G401.6 (cell line): ENCODE data around the gene RYR1.

Experiments used
- FAIRE-seq: peaks from 2 replicates; lab custom pipeline; 2012; peaks lifted over from hg19 to GRCh38; lab: Jason Lieb, UNC

Gene RYR1

GRCh38 chr19:38433268-38433733 is at the start of gene RYR1:
RYR1 (plus strand) TSS chr19:38433691; CDS start chr19:38433830, 139 bp downstream.
- FAIRE-seq: no peak

DNA sequence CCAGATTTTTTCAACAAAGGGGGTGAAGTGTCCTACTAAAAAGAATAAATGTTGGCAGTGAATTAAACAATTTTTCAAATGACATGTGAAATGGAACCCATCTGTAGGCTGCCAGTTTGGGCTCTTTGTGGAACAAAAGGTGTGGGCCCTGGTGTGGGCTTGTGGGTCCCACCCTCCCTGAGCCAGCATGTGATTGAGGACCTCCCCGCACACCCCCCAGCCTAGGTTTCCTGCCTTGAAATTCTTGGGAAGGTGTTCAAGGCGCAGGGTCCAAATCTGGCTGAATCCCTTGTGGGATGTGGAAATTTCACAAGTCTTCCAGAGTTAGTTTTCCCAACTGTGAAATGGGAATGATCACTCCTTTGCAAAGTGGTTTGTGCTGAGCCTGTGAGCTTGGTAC is 49.7 kb upstream of the RYR1 start:
- FAIRE-seq: no peak

- FAIRE-seq: no peak
Measured at GRCh38 chr19:38384209-38385027, 49.1 kb upstream of the RYR1 start.

GRCh38 chr19:38385057-38385803 is 48.3 kb upstream of the RYR1 start:
- no peak for FAIRE-seq

DNA sequence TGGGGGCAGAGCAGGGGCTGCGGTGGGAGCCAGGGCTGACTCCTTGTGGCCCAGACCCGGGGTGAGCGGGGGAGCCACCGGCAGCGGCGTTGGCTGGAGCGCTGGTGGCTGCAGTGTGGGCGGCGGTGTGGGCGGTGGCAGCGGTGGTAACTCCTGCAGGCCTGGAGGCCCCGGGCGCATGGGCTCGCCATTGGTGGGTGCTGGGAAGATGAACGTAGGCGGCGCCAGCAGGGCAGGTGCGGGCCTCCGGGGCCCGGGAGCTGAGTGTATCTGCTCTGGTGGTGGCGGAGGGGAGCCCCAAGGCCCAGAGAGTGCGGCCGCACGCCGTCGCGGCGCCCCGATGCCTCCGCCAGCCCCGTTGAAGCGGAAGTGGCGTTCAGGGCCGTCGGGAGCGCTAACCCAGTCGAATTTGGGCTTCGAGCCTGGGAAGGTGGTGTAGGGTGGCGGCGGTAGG is 47.7 kb upstream of the RYR1 start:
- FAIRE-seq: no peak

GRCh38 chr19:38386300-38386970 is 47.1 kb upstream of the RYR1 start:
- no peak for FAIRE-seq

DNA sequence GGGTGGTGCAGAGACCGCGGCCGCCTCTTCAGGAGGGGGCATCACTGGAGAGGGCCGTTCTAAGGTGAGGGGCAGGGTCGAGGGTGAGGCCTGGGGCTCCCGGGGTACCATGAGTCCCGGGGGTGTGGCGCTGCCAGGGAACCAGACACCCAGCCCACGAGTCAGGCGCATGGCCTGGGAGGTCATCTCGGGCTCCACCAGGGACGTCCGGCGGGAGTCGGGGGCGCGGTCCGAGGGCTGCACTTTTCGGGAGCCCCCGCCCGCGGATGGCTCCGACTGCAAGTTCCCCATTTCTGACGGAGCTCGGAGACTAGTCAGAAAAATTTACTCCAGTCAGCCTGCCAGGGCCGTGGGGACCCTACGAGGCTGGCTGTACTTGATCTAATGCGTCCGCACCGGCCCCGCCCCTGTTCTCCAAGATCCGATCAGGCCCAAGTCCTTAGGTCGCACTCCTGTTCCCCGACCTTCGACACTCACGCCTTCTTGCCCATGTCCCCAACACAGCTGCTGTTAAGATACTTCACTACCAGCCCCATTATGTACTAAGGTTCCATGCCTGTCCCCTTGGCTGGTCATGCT is 46.4 kb upstream of the RYR1 start:
- no peak for FAIRE-seq

DNA sequence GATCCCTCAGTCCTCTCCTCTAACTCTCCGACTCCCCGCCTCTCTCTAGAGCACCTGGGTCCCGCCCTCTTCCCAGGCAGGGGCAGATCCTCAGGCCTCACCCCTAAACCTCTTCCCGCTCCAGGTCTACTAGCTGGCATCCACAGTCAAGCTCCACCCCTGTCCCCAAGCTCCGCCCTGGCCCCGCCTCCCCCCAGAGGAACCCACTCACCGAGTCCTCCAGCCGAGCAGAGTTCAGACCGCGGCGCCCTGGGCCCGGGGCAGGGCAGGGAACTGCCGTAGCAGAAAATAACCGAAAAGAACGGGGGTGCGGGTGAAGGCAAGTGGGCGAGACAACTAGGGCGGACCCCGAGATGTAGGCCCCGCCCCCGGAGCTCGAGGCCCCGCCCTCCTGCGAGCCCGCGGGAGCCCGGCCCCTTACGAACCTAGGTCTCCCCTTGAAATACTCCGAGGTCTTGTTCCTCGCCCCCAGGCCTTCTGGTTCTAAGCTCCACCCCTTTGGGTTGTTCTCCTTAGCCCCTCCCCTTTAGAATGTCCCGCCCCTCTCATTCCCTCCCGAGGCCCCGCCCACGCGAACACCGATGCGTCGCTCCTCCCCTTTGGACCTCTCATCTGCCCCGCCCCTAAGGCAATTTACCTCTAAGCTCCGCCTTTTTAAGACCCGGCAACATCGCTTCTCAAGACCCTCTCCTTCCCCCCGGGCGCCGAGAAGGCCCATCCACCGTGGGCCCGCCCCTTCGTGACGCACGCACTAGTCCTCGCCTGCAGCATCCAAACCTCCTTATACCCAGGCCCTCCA is 45.7 kb upstream of the RYR1 start, which contains the start of gene GGN:
TSS of gene GGN (minus strand) at position 485 of the 799 bp plus-strand sequence. CDS start 773 bp downstream, outside the sequence.
- FAIRE-seq: peak; percentile 98

DNA sequence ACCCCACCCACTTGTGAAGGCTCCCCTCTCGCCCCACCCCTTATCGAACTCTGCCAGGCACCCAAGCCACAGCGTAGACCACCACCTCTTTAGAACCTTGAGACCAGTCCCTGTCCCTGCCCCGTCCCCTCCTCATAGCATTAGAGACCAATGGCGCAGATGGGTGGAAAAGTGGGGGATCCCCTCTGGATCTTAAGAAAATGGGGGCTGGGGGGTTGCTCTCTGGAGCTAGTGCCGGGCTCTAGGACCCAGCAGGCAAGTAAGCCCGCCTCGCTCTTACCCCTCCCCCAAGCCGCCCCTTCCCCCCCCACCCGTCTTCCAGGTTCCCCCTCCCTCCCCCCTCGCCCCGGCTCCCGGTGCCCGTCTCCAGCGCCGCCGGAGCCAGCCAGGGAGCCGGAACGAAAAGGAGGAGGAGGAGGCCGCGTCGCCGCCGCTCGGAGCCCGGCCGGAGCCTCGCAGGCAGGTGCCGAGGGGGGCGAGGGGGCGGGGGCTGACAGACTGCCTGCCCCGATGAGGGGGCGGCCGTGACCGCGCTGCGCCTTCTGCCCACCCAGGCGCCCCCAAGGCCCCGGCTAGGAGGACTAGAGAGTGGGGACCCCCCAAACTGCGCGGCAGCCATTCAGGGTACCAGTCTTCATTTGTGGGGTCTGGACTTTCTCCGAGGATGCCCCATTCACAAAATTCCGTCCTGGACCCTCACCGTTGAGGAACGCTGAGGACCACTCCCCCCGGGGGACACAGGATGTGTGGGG is 45.0 kb upstream of the RYR1 start, which contains the start of gene SPRED3:
TSS of gene SPRED3 (plus strand) at position 349 of the 752 bp plus-strand sequence. CDS start 1,606 bp downstream, outside the sequence.
- no peak for FAIRE-seq

DNA sequence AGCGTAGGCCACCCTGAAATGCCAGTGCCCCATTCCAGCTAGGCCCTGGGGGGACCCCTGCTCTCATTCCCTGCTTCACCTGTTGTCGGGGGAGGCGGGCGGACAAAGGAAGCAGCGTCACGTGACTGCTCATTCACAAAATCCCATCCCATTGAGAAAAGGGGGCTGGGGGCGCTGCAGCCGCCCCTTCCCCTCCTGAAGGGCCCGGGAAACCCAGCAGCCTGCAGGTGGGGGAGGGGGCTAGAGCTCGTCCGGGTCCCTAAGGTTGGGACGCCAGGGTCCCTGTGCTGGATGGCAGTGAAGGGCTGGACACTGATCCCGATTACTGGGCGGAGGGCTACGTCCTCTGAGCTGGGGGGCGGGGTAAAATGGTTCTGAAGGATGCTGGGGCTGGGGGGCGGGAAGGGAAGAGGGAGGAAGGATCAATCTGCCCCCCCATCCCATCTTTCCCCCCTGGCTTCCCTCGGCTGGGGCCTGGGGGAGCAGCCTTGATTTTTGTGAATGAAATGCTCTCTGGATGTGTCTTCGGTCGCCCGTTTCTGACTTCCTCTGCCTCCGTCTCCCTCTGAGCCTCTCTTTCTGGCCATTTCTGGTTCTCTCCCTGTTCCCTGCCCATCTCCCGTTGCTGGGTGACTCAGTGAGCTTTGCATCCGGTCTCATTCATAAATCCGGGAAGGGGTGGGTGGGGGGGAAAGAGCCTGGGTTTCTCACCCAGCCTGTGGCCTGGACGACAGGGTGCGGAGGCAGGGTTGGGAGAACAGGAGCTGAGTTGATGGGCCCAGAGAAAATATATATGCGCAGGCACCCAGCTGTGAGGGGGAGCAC is 44.2 kb upstream of the RYR1 start:
- FAIRE-seq: no peak

DNA sequence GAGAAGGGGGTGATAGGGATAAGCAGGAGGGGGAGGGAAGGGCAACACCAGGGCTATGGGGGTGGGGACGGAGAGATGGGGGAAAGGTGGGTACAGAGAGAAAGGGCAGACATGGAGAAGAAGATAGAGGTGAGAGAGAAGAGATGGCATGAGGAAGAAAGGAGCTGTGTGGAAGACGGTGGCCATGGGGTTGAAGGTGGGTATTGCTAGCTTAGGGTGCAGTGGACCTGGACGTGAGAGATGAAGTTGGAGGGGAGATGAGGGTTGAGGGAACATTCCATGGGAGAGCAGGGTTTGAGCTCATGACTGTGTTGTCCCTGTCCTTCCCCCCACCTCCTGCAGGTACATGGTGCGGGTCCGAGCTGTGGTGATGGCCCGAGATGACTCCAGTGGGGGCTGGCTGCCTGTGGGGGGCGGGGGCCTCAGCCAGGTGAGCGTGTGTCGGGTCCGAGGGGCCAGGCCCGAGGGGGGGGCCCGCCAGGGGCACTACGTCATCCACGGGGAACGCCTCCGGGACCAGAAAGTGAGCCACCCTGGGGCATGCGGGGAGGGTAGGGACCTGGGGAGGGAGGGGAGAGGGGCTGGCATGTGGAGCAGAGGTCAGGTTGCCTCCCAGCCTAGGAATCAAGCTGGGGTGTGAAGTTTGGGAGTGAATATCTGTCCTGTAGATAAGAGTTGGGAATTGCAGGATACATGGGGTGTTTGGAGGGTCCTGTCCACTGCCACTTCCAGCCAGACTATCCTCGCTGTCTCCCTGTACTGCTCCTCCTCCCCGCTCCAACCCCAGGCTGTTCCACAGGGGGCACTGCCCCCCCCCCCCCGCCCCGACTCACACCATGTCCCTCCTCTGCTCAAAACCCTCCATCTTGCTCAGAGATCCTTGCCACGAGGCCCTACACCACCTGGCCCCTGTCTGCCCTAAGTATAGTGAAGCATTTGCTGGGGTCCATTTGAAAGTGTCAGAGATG is 43.2 kb upstream of the RYR1 start:
- FAIRE-seq: no peak

GRCh38 chr19:38391911-38392464 is 41.5 kb upstream of the RYR1 start:
- FAIRE-seq: no peak

GRCh38 chr19:38392707-38393308 is 40.7 kb upstream of the RYR1 start:
- no peak for FAIRE-seq

- FAIRE-seq: no peak
Measured at GRCh38 chr19:38394488-38394887, 39.0 kb upstream of the RYR1 start.

DNA sequence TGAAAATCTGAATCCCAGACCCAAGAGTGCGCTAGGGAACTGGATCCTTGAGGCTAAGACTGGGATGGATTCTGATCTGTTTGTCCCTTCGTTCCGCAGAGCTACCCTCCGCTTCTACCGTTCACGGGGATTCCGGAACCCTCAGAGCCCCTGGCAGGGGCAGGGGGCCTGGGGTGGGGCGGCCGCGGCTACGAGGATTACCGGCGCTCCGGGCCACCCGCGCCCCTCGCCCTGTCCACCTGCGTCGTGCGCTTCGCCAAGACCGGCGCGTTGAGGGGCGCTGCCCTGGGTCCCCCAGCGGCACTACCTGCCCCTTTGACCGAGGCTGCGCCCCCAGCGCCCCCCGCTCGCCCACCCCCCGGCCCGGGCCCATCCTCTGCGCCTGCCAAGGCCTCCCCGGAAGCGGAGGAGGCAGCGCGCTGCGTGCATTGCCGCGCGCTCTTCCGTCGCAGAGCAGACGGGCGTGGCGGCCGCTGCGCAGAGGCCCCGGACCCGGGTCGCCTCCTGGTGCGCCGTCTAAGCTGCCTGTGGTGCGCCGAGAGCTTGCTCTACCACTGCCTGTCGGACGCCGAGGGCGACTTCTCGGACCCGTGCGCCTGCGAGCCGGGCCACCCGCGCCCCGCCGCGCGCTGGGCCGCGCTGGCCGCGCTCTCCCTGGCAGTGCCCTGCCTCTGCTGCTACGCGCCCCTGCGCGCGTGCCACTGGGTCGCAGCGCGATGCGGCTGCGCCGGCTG is 37.9 kb upstream of the RYR1 start:
- no peak for FAIRE-seq

DNA sequence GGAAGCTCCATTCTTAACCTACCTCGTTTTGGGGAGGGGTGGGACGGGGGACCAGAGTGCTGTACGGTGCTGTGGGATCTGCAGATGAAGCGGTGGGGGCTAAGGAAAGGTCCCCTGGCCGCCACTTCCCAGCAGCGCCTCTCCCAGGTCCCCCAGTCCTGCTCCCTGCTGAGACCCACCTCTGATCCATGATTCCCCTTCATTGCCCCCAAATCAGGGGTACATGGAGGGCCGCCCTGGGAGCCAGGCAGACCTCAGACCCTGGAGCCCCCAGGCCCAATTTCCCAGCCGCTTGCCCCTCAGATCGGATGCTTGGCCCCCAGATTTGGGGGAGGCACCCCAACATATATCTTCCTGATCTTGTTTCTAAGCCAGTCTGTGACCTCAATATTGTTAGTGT is 34.4 kb upstream of the RYR1 start:
- no peak for FAIRE-seq

DNA sequence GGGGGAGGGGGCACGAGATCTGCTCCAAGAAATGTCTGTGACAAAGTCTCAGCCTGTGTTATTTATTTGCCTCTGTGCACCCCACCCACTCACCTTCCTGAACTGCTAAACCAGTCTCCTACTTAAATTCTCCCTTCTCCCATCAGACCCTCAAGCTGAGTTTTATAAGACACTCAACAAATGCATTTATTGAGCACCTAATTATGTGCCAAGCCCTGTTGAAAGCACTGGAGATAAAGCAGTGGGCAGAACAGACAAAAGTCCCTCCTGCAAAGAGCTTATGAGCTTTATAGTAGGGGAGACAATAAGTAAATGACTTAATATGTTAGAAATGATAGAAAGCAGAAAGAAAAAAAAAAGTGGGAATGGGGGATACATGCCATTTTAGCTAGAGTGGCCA is 34.0 kb upstream of the RYR1 start:
- no peak for FAIRE-seq
